IPS-NIHi7 (cell line): ENCODE data around the gene LIN9.
A peak's percentile ranks its signal among the peaks of the same experiment; 100 is the strongest.

ENCODE experiments used
- DNase-seq: peaks from one replicate; pipeline ENCODE4 v3.0.0; 2012; ENCODE audit warnings: mixed read lengths; ENCODE audit errors: extremely low spot score

The LIN9 gene

GRCh38 chr1:226322986-226323385, 14.0 kb upstream of the LIN9 start:
- DNase-seq: no peak

GRCh38 chr1:226320930-226321329, 12.0 kb upstream of the LIN9 start:
- DNase-seq: no peak

- no peak for DNase-seq
Observed at GRCh38 chr1:226318471-226318870, 9.5 kb upstream of the LIN9 start.

- DNase-seq: no peak
Observed at GRCh38 chr1:226314055-226314454, 5.1 kb upstream of the LIN9 start.

GRCh38 chr1:226312065-226312464, 3.1 kb upstream of the LIN9 start:
- no peak for DNase-seq

- no peak for DNase-seq
Observed at GRCh38 chr1:226311376-226311775, 2.4 kb upstream of the LIN9 start.

- DNase-seq: no peak
Observed at GRCh38 chr1:226310637-226311195, 1.8 kb upstream of the LIN9 start.

- no peak for DNase-seq
Observed at GRCh38 chr1:226310245-226310540, 1.2 kb upstream of the LIN9 start.

GRCh38 chr1:226309398-226310244, 657 bp upstream of the LIN9 start:
- DNase-seq: peak; percentile 32

- no peak for DNase-seq
Observed at GRCh38 chr1:226308166-226308722, 720 bp downstream of the LIN9 start.

- DNase-seq: no peak
Observed at GRCh38 chr1:226306425-226306824, 2.5 kb downstream of the LIN9 start.

GRCh38 chr1:226305184-226305583, 3.8 kb downstream of the LIN9 start:
- no peak for DNase-seq

- DNase-seq: no peak
Observed at GRCh38 chr1:226304291-226304955, 4.5 kb downstream of the LIN9 start.

GRCh38 chr1:226302731-226303130, 6.2 kb downstream of the LIN9 start:
- DNase-seq: no peak

- no peak for DNase-seq
Observed at GRCh38 chr1:226296911-226297310, 12.1 kb downstream of the LIN9 start.

- DNase-seq: no peak
Observed at GRCh38 chr1:226293553-226293920, 15.4 kb downstream of the LIN9 start.

- DNase-seq: no peak
Observed at GRCh38 chr1:226292874-226293552, 16.0 kb downstream of the LIN9 start.

GRCh38 chr1:226287587-226287986, 21.4 kb downstream of the LIN9 start:
- DNase-seq: no peak

- DNase-seq: no peak
Observed at GRCh38 chr1:226281058-226281457, 27.9 kb downstream of the LIN9 start.

GRCh38 chr1:226279498-226279897, 29.5 kb downstream of the LIN9 start:
- no peak for DNase-seq

- no peak for DNase-seq
Observed at GRCh38 chr1:226277897-226278296, 31.1 kb downstream of the LIN9 start.

- no peak for DNase-seq
Observed at GRCh38 chr1:226276987-226277386, 32.0 kb downstream of the LIN9 start.
